ENCODE measurements around the gene MMP19.
"Not testable (repeated sequence)": the region's sequence is repeated elsewhere in the genome, so short reads cannot be mapped to it uniquely, and the experiment has no call there.

MMP19 gene

GRCh38 chr12:55843431-55843830 is 695 bp upstream of the MMP19 start:
- no peak for DNase-seq (ENCODE audit: low read depth in 2 of 2)

- DNase-seq (ENCODE audit: low read depth in 2 of 2): no peak
Observed at GRCh38 chr12:55840581-55841351, 2.0 kb downstream of the MMP19 start.

GRCh38 chr12:55839345-55840140 is 3.2 kb downstream of the MMP19 start:
- DNase-seq (ENCODE audit: low read depth in 2 of 2): no peak

GRCh38 chr12:55838361-55838760 is 4.4 kb downstream of the MMP19 start:
- no peak for DNase-seq (ENCODE audit: low read depth in 2 of 2)

- DNase-seq (ENCODE audit: low read depth in 2 of 2): not testable (repeated sequence)
Observed at GRCh38 chr12:55834400-55834799, 8.3 kb downstream of the MMP19 start.

GRCh38 chr12:55833056-55833455 is 9.7 kb downstream of the MMP19 start:
- DNase-seq (ENCODE audit: low read depth in 2 of 2): no peak

- DNase-seq (ENCODE audit: low read depth in 2 of 2): no peak
Observed at GRCh38 chr12:55831447-55831815, 11.3 kb downstream of the MMP19 start.

GRCh38 chr12:55830601-55831446 is 11.9 kb downstream of the MMP19 start:
- DNase-seq (ENCODE audit: low read depth in 2 of 2): peak in 1 of 2 experiments; percentile 29

- no peak for DNase-seq (ENCODE audit: low read depth in 2 of 2)
Observed at GRCh38 chr12:55829967-55830600, 12.7 kb downstream of the MMP19 start.

GRCh38 chr12:55828357-55828756 is 14.4 kb downstream of the MMP19 start:
- DNase-seq (ENCODE audit: low read depth in 2 of 2): no peak

GRCh38 chr12:55827806-55828205 is 14.9 kb downstream of the MMP19 start:
- no peak for DNase-seq (ENCODE audit: low read depth in 2 of 2)

- DNase-seq (ENCODE audit: low read depth in 2 of 2): no peak
Observed at GRCh38 chr12:55824726-55825125, 18.0 kb downstream of the MMP19 start.

GRCh38 chr12:55823419-55823818 is 19.3 kb downstream of the MMP19 start:
- DNase-seq (ENCODE audit: low read depth in 2 of 2): no peak

GRCh38 chr12:55822228-55822627 is 20.5 kb downstream of the MMP19 start:
- DNase-seq (ENCODE audit: low read depth in 2 of 2): no peak

- no peak for DNase-seq (ENCODE audit: low read depth in 2 of 2)
Observed at GRCh38 chr12:55820679-55821078, 22.1 kb downstream of the MMP19 start.

- DNase-seq (ENCODE audit: low read depth in 2 of 2): no peak
Observed at GRCh38 chr12:55818886-55819285, 23.9 kb downstream of the MMP19 start.

GRCh38 chr12:55818140-55818728 is 24.5 kb downstream of the MMP19 start:
- no peak for DNase-seq (ENCODE audit: low read depth in 2 of 2)

- peak; percentile 91 to 92 for DNase-seq (ENCODE audit: low read depth in 2 of 2)
Observed at GRCh38 chr12:55817345-55818139, 25.2 kb downstream of the MMP19 start, which contains the start of the genes ORMDL2 and SARNP. Gene ORMDL2 (plus strand): TSS chr12:55818041. CDS start chr12:55819000, 959 bp downstream. Gene SARNP (minus strand): TSS chr12:55817724. CDS start chr12:55817701, 23 bp downstream.

- DNase-seq (ENCODE audit: low read depth in 2 of 2): no peak
Observed at GRCh38 chr12:55816881-55817344, 25.8 kb downstream of the MMP19 start.

GRCh38 chr12:55815473-55815872 is 27.3 kb downstream of the MMP19 start:
- no peak for DNase-seq (ENCODE audit: low read depth in 2 of 2)
